MCF 10A (cell line): Measurements from ENCODE around the gene IGFBP3. TPM values are rescaled to one million over a fixed set of nuclear protein-coding genes. Genes with fewer than 3 reads are reported as not detected.

ENCODE experiments used
- BruUV-seq: library from RNA; stranded (reverse); fragments of 400-500 nt; replicated peaks from 2 replicates; lab custom pipeline; 2021; lab: Mats Ljungman, UMichigan
- CTCF ChIA-PET: fragments of 300-600 bp; sonication (Branson Sonifier 250); formaldehyde crosslinking; extraction: SDS; loops from one replicate; lab custom pipeline; 2021; ENCODE audit warnings: antibody characterized with exemption, inconsistent platforms; lab: Yijun Ruan, JAX
- POLR2A ChIA-PET: fragments of 300-600, 350-650 bp; sonication (Branson Sonifier 250); formaldehyde crosslinking; extraction: SDS; loops from one replicate; lab custom pipeline; 2020; ENCODE audit warnings: antibody characterized with exemption, inconsistent platforms; lab: Yijun Ruan, JAX
- DNase-seq: peaks from one replicate; pipeline ENCODE4 v3.0.0-alpha.2; 2018; ENCODE audit not compliant: unreplicated experiment
- H3K27ac Mint-ChIP-seq: one replicate; pipeline ENCODE4 v1.8.0; 2022; ENCODE audit warnings: mild to moderate bottlenecking, low read depth, mixed read lengths; ENCODE audit not compliant: unreplicated experiment
- H3K27me3 Mint-ChIP-seq: one replicate; pipeline ENCODE4 v1.8.0; 2022; ENCODE audit warnings: mixed read lengths; ENCODE audit not compliant: insufficient read depth, unreplicated experiment
- H3K36me3 Mint-ChIP-seq: one replicate; pipeline ENCODE4 v1.8.0; 2022; ENCODE audit warnings: mild to moderate bottlenecking, moderate library complexity, mixed read lengths; ENCODE audit not compliant: insufficient read depth, unreplicated experiment
- H3K4me1 Mint-ChIP-seq: one replicate; pipeline ENCODE4 v1.8.0; 2022; ENCODE audit warnings: mixed read lengths; ENCODE audit not compliant: insufficient read depth, unreplicated experiment
- H3K4me3 Mint-ChIP-seq: one replicate; pipeline ENCODE4 v1.8.0; 2022; ENCODE audit warnings: mild to moderate bottlenecking, moderate library complexity, mixed read lengths; ENCODE audit not compliant: unreplicated experiment
- H3K9me3 Mint-ChIP-seq: one replicate; pipeline ENCODE4 v1.8.0; 2022; ENCODE audit warnings: mixed read lengths; ENCODE audit not compliant: unreplicated experiment
- CTCF ChIP-seq: fragments of 200-600 bp; IDR thresholded peaks from one replicate; pipeline ENCODE4 v1.8.0; 2022; ENCODE audit warnings: antibody characterized with exemption, mild to moderate bottlenecking; ENCODE audit not compliant: unreplicated experiment
- intact Hi-C: fragments of 100-400 bp; cut with micrococcal nuclease; formaldehyde crosslinking; loops from 2 replicates; pipeline ENCODE4 v1.14.1; 2022
- total RNA-seq: library from RNA; stranded (reverse); gene quantifications from 2 replicates; pipeline ENCODE4 v1.2.3, GENCODE V29; 2022

IGFBP3 gene
- total RNA-seq, 1 experiment from 2014 or later, result 42.9 TPM

- BruUV-seq, result no TSS peak
- intact Hi-C loops, result no loop called here
These were observed 27.6 kb downstream of the IGFBP3 start for GRCh38 chr7:45893374-45893995.

GRCh38 chr7:45892407-45893035 is 28.6 kb downstream of the IGFBP3 start:
- BruUV-seq, result no TSS peak
- ChIA-PET CTCF (interaction anchor here (0.6 to 1.6 kb wide), 11 partner anchors 8 to 1361 kb away, joined by 3 to 4 read pairs (median 3); no protein-coding TSS in a partner anchor), POLR2A (interaction anchor here (0.8 kb wide), 1 partner anchor 30 kb away, joined by 3 read pairs; no protein-coding TSS in a partner anchor)
- Mint-ChIP-seq H3K36me3 (no peaks in the 10 kb centered on the region), H3K9me3 (no peaks in the 10 kb centered on the region), H3K4me3 (no peak overlapping the region), H3K4me1 (no peaks in the 10 kb centered on the region), H3K27ac (no peak overlapping the region), H3K27me3 (peaks cover 12% of the 10 kb centered on the region)
- intact Hi-C loops, result no loop called here
- no peak for DNase-seq
- TF ChIP-seq CTCF, result no peak

More at GRCh38 chr7:45893374-45893995, 27.6 kb downstream of the IGFBP3 start:
- Mint-ChIP-seq H3K4me1 (no peaks in the 10 kb centered on the region), H3K27ac (no peak overlapping the region), H3K4me3 (no peak overlapping the region), H3K9me3 (no peaks in the 10 kb centered on the region), H3K27me3 (peaks cover 12% of the 10 kb centered on the region), H3K36me3 (no peaks in the 10 kb centered on the region)
- ChIA-PET CTCF (interaction anchor here (0.6 to 1.6 kb wide), 9 partner anchors 16 to 1451 kb away, joined by 3 to 5 read pairs (median 3); no protein-coding TSS in a partner anchor), POLR2A (interaction anchor here (0.8 kb wide), 1 partner anchor 29 kb away, joined by 3 read pairs; no protein-coding TSS in a partner anchor)
- TF ChIP-seq CTCF, result no peak
- no peak for DNase-seq

- peaks cover 12% of the 10 kb centered on the region for H3K27me3 Mint-ChIP-seq
- no peaks in the 10 kb centered on the region for H3K36me3 Mint-ChIP-seq
- H3K27ac Mint-ChIP-seq, result no peak overlapping the region
- no peaks in the 10 kb centered on the region for H3K9me3 Mint-ChIP-seq
- peaks cover 5% of the 10 kb centered on the region for H3K4me1 Mint-ChIP-seq
- CTCF ChIA-PET, result interaction anchor here (0.7 to 2.2 kb wide), 20 partner anchors 9 to 1362 kb away, joined by 3 to 12 read pairs (median 4); no protein-coding TSS in a partner anchor
- BruUV-seq, result no TSS peak
- intact Hi-C loops, result loop anchor here (1.0 to 2.0 kb wide), 4 partner anchors 26 to 1363 kb away; no protein-coding TSS in a partner anchor
- no peak overlapping the region for H3K4me3 Mint-ChIP-seq
- no peak for TF ChIP-seq CTCF
- DNase-seq, result no peak
- POLR2A ChIA-PET, result interaction anchor here (0.6 kb wide), 1 partner anchor 492 kb away, joined by 3 read pairs; no protein-coding TSS in a partner anchor
These were observed 29.3 kb downstream of the IGFBP3 start for GRCh38 chr7:45891462-45892402.
